Measurements from ENCODE around the gene FRMD5.
"Not testable (repeated sequence)": the region's sequence is repeated elsewhere in the genome, so short reads cannot be mapped to it uniquely, and the experiment has no call there.

The FRMD5 gene

GRCh38 chr15:44034334-44034733 is 160.7 kb downstream of the FRMD5 start:
- no peak for DNase-seq (ENCODE audit: low read depth in 1 of 2, low spot score in 1 of 2)

- DNase-seq (ENCODE audit: low read depth in 1 of 2, low spot score in 1 of 2) = no peak
Measured at GRCh38 chr15:44033894-44034293, 161.2 kb downstream of the FRMD5 start.

DNA sequence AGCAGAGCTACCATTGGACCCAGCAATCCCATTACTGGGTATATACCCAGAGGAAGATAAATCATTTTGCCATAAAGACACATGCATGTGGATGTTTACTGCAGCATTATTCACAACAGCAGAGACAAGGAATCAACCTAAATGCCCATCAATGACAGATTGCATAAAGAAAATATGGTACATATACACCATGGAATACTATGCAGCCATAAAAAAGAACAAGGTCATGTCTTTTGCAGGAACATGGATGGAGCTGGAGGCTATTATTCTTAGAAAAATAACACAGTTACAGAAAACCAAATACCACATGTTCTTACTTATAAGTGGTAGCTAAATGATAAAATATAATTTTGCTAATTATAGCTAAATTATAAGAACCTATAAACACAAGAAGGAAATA is 162.3 kb downstream of the FRMD5 start:
- not testable (repeated sequence) for DNase-seq (ENCODE audit: low read depth in 1 of 2, low spot score in 1 of 2)

GRCh38 chr15:44029940-44030568 is 165.0 kb downstream of the FRMD5 start:
- DNase-seq (ENCODE audit: low read depth in 1 of 2, low spot score in 1 of 2) = no peak

DNA sequence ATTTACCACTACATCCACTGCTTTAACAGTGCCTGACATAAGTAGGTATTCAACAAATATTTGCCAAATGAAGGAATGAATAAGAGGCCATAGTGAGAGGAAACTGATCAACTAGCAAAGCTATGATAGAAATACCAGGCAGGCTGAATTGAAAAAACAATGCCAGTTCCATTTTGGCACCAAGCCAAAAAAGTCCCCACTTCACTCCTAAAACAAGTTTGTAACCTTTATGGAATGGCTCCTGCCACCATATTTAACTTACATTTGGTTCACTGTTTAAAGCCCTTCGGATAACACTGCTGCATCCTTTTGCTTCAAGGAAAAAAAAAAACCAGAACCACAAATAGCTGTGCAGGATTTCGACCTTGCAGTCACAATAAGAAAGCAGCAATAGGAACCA is 166.1 kb downstream of the FRMD5 start:
- DNase-seq (ENCODE audit: low read depth in 1 of 2, low spot score in 1 of 2) = no peak

DNA sequence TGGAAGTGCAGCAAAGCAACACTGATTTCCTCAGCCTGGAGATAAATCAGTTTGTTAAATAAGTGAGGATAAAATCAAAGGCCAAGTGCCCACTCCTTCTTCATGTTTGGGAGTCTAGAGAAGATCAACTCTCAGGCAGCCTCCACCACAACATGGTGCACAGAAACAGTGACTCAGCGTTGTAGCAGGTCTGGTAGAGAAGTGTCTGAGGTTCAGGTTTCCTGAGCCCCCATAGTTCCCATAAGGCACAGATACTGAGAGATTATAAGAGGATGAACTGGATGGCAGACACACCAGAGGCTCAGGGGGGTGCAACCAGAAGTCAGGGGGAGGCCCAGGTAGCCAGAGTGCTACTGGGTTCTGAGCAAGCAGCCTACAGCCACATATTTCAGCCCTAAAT is 166.7 kb downstream of the FRMD5 start:
- no peak for DNase-seq (ENCODE audit: low read depth in 1 of 2, low spot score in 1 of 2)

DNA sequence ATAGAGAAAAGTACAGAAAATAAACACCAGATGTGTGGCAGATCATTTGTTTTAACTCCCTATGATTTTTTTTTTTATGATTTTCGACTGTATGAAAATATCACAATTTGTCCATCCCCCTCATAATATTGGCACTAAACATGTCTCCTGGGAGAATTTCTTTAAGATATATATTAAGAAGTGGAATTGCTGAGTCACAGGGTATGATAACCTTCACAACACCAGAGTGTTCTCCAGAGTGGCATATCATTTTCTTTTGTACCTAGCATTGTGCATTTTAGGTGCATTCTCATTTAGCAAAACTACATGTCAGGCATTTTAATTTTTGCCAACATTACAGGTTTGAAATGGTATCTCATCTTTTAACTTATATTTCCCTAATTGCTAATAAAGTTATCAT is 170.9 kb downstream of the FRMD5 start:
- no peak for DNase-seq (ENCODE audit: low read depth in 1 of 2, low spot score in 1 of 2)

- no peak for DNase-seq (ENCODE audit: low read depth in 1 of 2, low spot score in 1 of 2)
Measured at GRCh38 chr15:44023176-44023575, 171.9 kb downstream of the FRMD5 start.

DNA sequence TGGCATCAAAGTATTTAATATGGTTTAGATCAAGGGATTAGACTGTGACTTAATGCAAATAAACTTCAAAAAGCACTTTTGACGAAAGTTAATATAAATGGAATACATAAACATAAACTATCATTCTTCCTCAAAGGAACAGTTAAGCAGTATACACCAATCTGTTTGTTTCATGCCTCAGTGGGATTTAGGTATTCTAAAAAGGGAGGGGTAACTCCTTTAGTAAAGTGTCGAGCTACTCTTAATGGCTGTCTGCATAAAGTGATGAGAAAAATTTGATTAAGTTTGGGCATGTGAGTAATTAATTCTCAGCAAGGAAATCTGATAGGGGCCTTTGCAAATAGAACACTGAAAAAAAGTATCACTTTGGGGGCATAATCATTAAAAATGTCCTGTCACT is 176.9 kb downstream of the FRMD5 start:
- no peak for DNase-seq (ENCODE audit: low read depth in 1 of 2, low spot score in 1 of 2)

GRCh38 chr15:44015545-44016305 is 179.3 kb downstream of the FRMD5 start:
- DNase-seq (ENCODE audit: low read depth in 1 of 2, low spot score in 1 of 2) = no peak

DNA sequence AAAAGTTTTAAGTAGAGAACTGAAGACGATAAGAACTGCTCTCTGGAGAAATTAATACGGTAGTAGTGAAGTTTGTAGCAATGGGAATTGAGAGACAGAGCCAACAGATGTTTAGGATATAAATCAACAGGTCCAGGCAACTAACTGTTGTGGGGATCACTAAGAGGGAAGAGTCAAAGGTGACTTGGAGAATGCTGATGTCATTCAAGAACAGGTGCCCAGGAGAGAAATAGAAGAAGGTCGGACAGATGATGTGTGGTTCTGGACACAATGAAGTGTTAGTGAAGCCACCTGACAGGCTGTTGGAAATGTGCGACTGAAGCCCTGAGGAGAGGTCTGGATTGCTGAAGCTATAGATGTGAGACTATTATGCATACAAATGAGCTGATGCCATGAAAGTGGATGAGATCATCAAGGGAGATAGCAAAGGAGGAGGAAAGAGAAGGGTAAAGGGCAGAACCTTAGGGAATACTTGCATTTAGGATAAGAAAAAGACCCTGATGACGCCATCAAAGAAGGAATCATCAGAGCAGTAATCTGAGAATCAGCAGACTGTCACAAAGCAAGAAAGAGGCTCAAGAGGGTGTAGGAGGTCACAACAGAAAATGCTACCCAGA is 183.7 kb downstream of the FRMD5 start:
- no peak for DNase-seq (ENCODE audit: low read depth in 1 of 2, low spot score in 1 of 2)

GRCh38 chr15:44010089-44010488 is 185.0 kb downstream of the FRMD5 start:
- DNase-seq (ENCODE audit: low read depth in 1 of 2, low spot score in 1 of 2) = no peak

- DNase-seq (ENCODE audit: low read depth in 1 of 2, low spot score in 1 of 2) = no peak
Measured at GRCh38 chr15:44009038-44009437, 186.0 kb downstream of the FRMD5 start.

DNA sequence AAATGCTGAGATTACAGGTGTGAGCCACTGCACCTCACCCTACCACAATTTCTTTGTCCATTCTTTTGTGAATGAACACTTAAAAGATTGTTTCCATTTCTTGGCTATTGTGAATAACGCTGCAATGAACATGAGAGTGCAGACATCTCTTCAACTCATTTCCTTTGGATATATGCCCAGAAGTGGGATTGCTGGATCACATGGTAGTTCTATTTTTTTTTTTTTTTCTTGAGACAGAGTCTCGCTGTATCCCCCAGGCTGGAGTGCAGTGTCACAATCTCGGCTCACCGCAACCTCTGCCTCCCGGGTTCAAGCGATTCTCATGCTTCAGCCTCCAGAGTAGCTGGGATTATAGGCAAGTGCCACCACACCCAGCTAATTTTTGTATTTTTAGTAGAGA is 194.8 kb downstream of the FRMD5 start:
- DNase-seq (ENCODE audit: low read depth in 1 of 2, low spot score in 1 of 2) = not testable (repeated sequence)

GRCh38 chr15:43998607-43999006 is 196.5 kb downstream of the FRMD5 start:
- DNase-seq (ENCODE audit: low read depth in 1 of 2, low spot score in 1 of 2) = no peak

GRCh38 chr15:43991206-43991605 is 203.9 kb downstream of the FRMD5 start:
- no peak for DNase-seq (ENCODE audit: low read depth in 1 of 2, low spot score in 1 of 2)

GRCh38 chr15:43989938-43990337 is 205.1 kb downstream of the FRMD5 start:
- DNase-seq (ENCODE audit: low read depth in 1 of 2, low spot score in 1 of 2) = no peak

DNA sequence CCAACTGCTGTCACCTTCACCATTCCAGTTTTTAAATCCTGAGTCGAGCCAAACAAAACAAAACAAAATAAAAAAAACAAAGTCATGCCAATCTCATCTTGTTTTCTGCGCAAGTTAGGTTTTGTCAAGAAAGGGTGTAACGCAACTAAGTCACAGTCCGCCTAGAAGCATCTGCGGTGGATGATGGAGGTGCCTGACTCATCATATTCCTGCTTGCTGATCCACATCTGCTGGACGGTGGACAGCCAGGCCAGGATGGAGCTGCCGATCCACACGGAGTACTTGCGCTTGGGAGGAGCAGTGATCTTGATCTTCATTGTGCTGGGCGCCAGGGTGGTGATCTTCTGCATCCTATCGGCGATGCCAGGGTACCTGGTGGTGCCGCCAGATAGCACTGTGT is 206.2 kb downstream of the FRMD5 start:
- no peak for DNase-seq (ENCODE audit: low read depth in 1 of 2, low spot score in 1 of 2)

- DNase-seq (ENCODE audit: low read depth in 1 of 2, low spot score in 1 of 2) = no peak
Measured at GRCh38 chr15:43987924-43988323, 207.1 kb downstream of the FRMD5 start.

GRCh38 chr15:43985976-43986680 is 208.9 kb downstream of the FRMD5 start:
- DNase-seq (ENCODE audit: low read depth in 1 of 2, low spot score in 1 of 2) = no peak

GRCh38 chr15:43981576-43981975 is 213.5 kb downstream of the FRMD5 start:
- no peak for DNase-seq (ENCODE audit: low read depth in 1 of 2, low spot score in 1 of 2)
